ENCODE results near the gene ADCY9. TPM values are rescaled to one million over a fixed set of nuclear protein-coding genes. Genes with fewer than 3 reads are reported as not detected.

The ADCY9 gene
- total and polyA plus RNA-seq, 12 donors = 2.3 to 37.6 (median 17.8) TPM

GRCh38 chr16:4115209-4115948 lies 863 bp downstream of the ADCY9 start:
- peak; percentile 52 to 77 (median 64) for DNase-seq
- peaks cover 7 to 49% of the 10 kb centered on the region in 2 donors for H3K4me1 ChIP-seq (replicated peaks in 1 of 2)
- WGBS, 4 donors = 7 to 59% (median 8%) methylated on average over 8 to 75 of the region's 75 CpGs; no CpG with 5 or more reads in 1 of the 4 donors

GRCh38 chr16:4114257-4115208 lies 1.7 kb downstream of the ADCY9 start:
- TF ChIP-seq CTCF (IDR thresholded peaks at IDR 0.05) (no peak), POLR2A (IDR thresholded peaks at IDR 0.05) (no peak)
- H3K27me3 ChIP-seq = no peaks in the 10 kb centered on the region
- H3K9me3 ChIP-seq (replicated peaks in 1 of 3) = no peaks in the 10 kb centered on the region
- intact Hi-C loops (cut with DNase I) = loop anchor here in 1 of 2 donors (5.0 to 10.0 kb wide), 4 partner anchors 60 to 132 kb away; partner anchors contain the start of gene SRL
- H3K4me1 ChIP-seq (replicated peaks in 1 of 2) = peaks cover 7 to 49% of the 10 kb centered on the region in 2 donors
- 83 to 93% (median 87%) methylated on average over 42 to 47 of the region's 47 CpGs for WGBS, 4 donors
- H3K27ac ChIP-seq = no peak overlapping the region
- H3K4me3 ChIP-seq = peak overlapping the region in 2 of 4 donors; percentile 55 to 83
- no peak for DNase-seq
- H3K36me3 ChIP-seq (replicated peaks in 1 of 2) = no peaks in the 10 kb centered on the region

More at GRCh38 chr16:4115209-4115948, 863 bp downstream of the ADCY9 start:
- Histone ChIP-seq H3K27ac (peak overlapping the region in 2 of 5 donors; percentile 47 to 89), H3K36me3 (replicated peaks in 1 of 2) (no peaks in the 10 kb centered on the region), H3K27me3 (no peaks in the 10 kb centered on the region), H3K4me3 (peak overlapping the region in 3 of 4 donors; percentile 55 to 83 (median 70)), H3K9me3 (replicated peaks in 1 of 3) (no peaks in the 10 kb centered on the region)
- TF ChIP-seq CTCF (IDR thresholded peaks at IDR 0.05) (peak in 1 of 6 experiments; percentile 16), POLR2A (IDR thresholded peaks at IDR 0.05) (peak in 1 of 2 donors; percentile 22)
- intact Hi-C loops (cut with DNase I) = loop anchor here in 1 of 2 donors (5.0 to 10.0 kb wide), 3 partner anchors 61 to 133 kb away; partner anchors contain the start of gene SRL

- DNase-seq = no peak
- no peak for TF ChIP-seq POLR2A (IDR thresholded peaks at IDR 0.05)
- TF ChIP-seq CTCF (IDR thresholded peaks at IDR 0.05) = no peak
- no peaks in the 10 kb centered on the region for H3K36me3 ChIP-seq (replicated peaks in 1 of 2)
- WGBS, 4 donors = 87 to 91% (median 91%) methylated on average over 34 of the region's 34 CpGs
- peaks cover 7 to 49% of the 10 kb centered on the region in 2 donors for H3K4me1 ChIP-seq (replicated peaks in 1 of 2)
- H3K27me3 ChIP-seq = no peaks in the 10 kb centered on the region
- peak overlapping the region in 1 of 4 donors; percentile 6 for H3K4me3 ChIP-seq
- intact Hi-C loops (cut with DNase I) = loop anchor here in 1 of 2 donors (5.0 to 10.0 kb wide), 3 partner anchors 59 to 131 kb away; partner anchors contain the start of gene SRL
- H3K27ac ChIP-seq = no peak overlapping the region
- H3K9me3 ChIP-seq (replicated peaks in 1 of 3) = no peaks in the 10 kb centered on the region
Observed at GRCh38 chr16:4113358-4114256, 2.6 kb downstream of the ADCY9 start.
